ENCODE results near the gene PSME2.
A peak's percentile ranks its signal among the peaks of the same experiment; 100 is the strongest.

Gene PSME2

DNA sequence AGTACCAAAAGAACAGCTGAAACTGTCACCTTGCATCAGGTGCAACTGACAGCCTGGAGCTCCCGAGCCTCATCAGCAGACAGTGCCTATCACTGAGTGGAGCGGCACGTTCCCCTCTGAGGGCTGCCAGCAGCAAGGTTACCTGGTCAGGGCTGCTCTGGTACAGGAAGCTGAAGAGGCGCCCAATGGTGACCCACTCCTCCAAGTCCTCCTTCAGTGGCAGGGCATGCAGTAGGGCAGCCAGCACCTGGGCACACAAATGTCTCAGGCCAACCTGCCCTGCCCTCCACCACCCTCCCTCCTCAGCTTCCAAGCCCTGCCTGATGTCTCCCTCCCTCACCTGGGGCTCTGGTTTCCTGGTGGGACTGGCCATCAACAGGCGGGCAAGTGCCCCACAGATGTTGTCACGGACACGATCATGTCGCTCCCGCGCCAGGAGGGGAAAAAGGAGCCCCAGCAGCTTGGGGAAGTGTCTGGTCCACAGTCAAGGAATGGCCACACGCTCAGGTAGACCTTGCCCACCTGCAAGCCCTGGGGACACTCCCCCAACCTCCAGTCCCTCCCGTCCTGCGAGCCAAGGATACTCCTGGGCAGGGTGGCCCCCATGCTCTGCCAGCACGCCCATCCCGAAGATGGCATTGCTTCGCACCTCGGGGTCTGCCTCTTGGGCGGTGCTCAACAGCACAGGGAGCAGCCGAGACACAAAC lies 35.1 kb upstream of the PSME2 start:
- no peak overlapping the region for H3K4me3 ChIP-seq (ENCODE audit: low read length)
- no peak for DNase-seq (ENCODE audit: low read depth, low spot score)

DNA sequence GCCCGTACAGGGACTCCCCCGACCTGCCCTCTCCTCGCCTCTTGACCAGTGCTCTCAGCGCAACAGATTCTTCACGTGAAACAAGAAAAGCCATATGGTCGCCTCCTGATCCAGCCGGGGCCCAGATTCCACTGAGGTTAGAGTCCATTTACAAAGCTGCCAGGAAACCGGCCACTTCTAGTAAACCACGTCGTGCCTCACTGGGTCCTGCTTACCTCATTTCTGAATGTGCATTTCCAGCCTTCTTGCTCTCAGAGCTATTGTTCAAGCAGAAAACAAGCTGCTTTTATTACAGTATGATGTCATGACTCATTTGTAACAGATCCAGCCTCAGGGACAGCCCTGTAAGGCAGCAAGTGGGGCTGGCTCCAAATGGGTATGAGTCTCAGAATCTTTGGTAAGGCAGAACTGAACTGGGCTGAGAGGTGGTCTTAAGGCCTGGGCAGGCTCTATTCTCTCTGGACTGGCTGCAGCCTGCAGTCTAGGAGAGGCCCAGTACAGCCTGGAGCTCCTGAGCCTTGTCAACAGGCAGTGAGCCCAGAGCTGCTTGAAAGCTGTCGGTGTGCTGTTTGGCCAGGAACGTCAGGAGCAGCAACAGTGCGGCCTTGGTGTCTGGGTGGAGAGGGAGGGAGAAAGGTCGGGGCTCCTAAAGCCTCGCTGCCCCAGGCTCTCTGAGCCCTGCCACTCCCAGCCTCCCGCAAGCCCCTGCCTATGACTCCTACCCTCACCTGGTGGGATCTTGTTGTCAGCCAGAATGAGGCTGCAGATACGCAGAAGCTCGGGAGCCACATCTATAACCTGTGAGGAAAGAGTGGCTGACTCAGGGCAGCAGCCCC lies 33.8 kb upstream of the PSME2 start:
- no peak for DNase-seq (ENCODE audit: low read depth, low spot score)
- no peak overlapping the region for H3K4me3 ChIP-seq (ENCODE audit: low read length)

DNA sequence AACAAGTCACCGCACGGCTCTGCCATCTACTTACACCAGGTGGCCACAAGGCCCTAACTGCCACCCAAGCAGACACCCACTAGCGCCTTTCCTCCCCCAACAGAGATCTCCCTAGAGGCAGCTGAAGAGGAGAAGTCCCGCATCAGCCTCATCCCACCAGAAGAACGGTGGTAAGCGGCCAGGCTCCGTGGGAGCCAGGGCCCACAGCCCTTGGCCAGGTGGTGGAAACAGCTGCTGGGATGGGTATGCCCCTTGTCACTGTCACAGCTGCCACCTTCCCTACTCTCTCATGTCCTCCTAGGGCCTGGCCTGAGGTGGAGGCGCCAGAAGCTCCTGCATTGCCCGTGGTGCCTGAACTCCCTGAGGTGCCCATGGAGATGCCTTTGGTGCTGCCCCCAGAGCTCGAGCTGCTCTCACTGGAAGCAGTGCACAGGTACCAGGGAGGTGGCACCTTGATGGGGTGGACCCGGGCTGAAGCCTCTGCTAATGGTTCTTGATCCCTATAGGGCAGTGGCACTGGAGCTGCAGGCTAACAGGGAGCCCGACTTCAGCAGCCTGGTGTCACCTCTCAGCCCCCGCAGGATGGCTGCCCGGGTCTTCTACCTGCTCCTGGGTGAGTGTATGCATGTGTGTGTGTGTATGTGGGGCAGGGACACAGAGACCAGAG lies 33.0 kb upstream of the PSME2 start:
- H3K4me3 ChIP-seq (ENCODE audit: low read length): no peak overlapping the region
- no peak for DNase-seq (ENCODE audit: low read depth, low spot score)

DNA sequence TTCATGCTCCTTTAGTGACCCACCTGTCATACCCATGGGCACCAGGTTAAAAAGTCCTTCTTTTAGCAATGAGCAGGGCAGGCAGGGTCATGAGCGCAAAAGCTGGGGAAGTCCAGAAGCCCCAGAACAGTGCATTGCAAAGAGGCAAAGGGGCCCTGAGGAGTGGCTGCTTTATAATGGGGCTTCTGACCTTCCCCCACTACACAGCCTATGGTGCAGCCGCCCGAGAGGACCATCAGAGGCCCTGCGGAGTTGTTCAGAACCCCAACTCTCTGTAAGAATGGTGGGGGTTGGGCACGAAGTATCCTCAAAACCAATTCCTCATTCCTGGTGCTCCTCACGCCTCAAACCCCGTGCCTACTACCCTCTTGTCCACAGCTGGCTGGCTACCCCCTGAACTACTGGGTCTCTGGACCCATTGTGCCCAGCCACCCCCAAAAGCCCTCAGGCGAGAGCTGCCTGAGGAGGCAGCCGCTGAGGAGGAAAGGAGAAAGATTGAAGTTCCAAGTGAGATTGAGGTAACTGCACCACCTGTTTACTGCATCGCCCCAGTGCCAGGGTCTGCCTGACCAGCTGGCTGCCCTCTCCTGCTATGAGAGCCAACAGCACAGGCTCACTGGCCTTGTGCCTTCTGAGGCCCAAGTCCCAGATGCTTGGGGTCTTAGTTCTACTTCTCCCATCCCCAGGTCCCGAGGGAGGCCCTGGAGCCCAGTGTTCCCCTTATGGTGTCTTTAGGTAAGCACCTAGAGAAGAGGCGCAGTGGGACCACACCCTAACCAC lies 32.2 kb upstream of the PSME2 start:
- no peak overlapping the region for H3K4me3 ChIP-seq (ENCODE audit: low read length)
- DNase-seq (ENCODE audit: low read depth, low spot score): no peak

DNA sequence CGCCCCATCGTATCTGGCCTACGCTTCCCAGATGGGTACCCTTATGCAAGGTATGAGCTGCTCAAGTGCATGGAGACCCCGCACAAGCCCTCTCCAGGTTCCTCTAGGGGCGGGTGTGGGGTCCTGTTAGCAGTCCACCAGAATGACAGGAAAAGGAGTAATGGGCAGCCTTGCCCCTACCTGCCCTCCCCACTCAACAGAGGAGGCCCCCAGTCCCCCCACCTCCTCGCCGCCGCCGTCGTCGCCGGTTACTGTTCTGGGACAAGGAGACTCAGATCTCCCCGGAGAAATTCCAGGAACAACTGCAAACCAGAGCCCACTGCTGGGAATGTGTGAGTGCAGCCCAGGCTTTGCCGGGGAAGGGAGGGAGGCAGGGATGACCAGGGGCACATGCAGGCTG lies 31.5 kb upstream of the PSME2 start:
- H3K4me3 ChIP-seq (ENCODE audit: low read length): no peak overlapping the region
- no peak for DNase-seq (ENCODE audit: low read depth, low spot score)

DNA sequence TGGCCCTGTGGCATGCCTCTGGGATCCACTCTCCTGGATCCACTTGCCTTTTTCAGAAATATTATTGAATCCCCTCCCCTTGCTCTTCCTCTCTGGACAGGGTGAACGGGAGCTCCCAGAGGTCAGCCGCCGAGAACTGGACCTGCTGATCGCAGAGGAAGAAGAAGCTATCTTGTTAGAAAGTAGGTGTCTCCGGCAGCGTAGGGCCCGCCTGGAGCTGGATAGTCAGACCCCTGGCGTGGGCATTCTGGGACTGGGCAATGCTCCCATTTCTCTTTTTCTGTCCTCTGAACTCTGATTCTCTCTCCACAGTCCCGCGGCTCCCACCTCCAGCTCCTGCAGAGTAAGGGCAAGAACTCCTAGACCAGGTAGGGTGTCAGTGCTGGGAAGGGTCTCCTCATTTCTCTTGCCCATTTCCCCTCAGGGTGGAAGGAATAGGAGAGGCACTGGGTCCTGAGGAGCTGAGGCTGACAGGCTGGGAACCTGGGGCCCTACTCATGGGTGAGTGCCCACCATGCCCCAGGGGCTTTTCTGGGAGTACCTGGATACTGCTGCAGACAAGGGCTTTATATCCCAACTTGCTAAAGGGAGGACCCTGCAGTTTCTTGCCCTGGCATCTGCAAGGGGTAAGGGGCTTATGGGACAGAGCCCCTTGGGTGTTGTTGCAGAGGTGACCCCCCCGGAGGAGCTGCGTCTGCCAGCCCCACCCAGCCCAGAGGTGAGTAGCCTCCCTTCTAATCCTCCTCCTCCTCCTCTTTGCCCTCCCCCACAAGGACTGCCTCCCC lies 30.8 kb upstream of the PSME2 start:
- DNase-seq (ENCODE audit: low read depth, low spot score): no peak
- no peak overlapping the region for H3K4me3 ChIP-seq (ENCODE audit: low read length)

DNA sequence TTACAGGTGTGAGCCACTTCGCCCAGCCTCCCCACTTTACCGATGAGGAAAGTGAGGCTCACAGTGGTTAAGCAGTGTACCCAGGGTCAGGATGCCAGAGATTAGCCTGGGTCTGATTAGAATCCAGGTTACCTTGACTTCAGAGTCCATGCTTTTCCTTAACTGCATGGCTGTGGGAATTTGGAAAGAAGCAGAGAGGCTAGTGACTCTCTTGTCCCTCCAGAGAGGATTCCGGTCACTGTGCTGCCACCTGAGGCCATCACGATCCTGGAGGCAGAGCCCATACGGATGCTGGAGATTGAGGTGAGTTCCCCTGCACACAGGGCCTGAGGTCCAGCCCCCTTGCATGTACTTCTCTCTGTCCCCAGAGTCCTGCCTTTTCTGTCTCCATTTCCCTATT lies 30.2 kb upstream of the PSME2 start:
- no peak for DNase-seq (ENCODE audit: low read depth, low spot score)
- H3K4me3 ChIP-seq (ENCODE audit: low read length): no peak overlapping the region

DNA sequence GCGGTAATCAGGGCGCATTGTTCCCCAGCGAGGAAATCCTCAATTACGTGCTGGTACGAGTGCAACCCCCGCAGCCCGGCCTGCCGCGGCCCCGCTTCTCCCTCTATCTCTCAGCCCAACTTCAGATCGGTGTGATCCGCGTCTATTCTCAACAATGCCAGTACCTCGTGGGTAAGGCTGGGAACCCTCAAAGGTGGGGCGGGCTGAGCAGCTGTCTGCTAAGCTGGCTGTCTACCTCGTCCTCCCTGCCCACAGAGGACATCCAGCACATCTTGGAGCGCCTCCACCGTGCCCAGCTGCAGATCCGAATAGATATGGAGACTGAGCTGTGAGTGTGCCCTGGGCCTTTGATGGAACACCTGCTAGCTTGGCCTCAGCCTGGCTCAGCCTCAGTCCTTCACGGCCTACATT lies 26.5 kb upstream of the PSME2 start:
- no peak for DNase-seq (ENCODE audit: low read depth, low spot score)

DNA sequence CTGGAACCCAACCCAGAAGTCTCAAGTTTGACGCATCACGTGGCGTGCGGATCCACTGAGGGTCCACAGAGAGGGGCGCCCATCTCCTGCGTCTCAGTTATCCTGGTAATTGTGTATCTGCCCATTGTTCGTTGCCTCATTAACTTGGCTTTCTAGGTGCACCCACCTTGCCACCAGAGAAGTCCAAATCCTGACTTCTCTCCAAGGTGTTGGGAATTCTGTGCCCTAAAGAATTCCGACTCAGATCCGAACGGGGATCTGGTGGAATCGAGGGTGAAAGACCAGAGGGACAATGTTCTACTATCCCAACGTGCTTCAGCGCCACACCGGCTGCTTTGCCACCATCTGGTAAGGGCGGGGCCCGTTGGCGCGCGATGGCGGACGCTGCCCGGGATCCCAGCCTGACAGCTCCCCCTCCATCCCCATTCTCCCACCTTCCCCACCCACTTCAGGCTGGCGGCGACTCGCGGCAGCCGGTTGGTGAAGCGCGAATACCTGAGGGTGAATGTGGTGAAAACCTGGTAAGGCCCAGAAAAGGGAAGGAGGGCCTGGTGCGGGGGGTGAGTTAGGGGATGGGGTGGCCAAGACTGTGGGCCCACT lies 26.0 kb upstream of the PSME2 start:
- no peak for DNase-seq (ENCODE audit: low read depth, low spot score)
- no peak overlapping the region for H3K4me3 ChIP-seq (ENCODE audit: low read length)

More for the DNA sequence above, 26.5 kb upstream of the PSME2 start:
- H3K4me3 ChIP-seq (ENCODE audit: low read length): no peak overlapping the region

DNA sequence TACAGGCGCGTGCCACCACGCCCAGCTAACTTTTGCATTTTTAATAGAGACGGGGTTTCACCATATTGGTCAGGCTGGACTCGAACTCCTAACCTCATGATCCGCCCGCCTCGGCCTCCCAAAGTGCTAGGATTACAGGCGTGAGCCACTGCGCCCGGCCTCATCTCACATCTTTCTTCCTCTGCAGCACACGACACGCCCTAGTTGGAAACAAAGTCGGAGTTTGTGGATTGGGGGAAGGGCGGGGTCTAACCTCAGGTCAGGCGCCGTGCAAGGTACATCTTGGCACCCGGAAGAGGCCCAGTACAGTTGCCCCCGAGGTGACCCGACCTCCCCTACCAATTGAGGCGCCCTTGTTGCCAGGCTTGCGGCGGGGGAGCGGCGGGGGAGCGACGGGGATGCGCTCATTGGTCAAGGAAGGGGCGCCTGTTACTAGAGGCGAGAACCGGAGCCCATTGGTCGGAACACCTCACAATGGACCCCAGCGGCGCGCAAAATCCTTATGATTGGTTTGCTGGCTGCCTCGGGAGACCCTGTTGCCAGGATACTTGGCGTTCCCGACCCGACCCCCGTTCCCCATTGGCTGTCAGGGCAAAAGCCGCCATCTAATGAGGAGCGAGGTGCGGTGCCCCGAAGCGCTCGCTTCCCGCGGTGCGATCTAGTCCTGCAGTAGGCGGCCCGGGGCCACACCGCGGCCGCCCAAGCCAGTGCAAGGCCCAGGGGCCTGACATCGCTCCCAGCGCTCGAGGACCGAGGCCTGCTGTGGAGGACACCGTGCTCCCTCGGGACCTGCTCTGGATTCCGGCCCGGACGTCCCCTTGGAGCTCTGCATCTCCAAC lies 25.2 kb upstream of the PSME2 start, which contains the start of gene REC8:
Gene REC8, plus strand, starts transcription at position 659 of the 839 bp plus-strand sequence. CDS start 473 bp downstream, outside the sequence.
- DNase-seq (ENCODE audit: low read depth, low spot score): no peak
- no peak within 1 kb of the TSS for H3K4me3 ChIP-seq (ENCODE audit: low read length)

DNA sequence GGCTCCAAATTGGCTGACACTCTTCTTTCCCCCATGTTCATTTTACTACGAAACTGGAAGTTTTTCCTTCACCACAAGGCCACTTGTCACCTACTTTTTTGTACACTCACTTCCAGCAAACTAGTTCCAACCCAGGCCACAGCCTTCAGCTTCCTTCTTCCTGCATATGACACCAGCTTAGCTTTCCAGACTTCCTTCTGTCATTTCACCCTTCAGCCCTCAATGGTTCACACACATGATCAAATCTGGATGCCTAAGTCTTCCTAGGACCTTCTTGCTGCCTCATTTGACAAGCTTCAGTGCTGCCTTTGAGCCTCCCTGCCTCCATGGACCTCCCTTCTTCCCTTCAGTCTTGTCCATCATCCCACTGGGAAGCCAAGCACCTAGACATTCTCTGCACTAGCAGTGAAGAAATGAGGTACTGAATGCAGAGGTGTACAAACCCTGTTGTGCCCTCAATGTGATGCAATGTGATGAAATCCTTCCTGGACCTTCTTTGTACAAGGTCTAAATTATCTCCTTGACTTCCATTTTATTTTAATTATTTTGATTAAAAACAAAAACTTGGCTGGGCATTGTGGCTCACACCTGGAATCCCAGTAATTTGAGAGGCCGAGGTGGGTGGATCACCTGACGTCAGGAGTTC lies 21.2 kb upstream of the PSME2 start:
- no peak for DNase-seq (ENCODE audit: low read depth, low spot score)
- no peak overlapping the region for H3K4me3 ChIP-seq (ENCODE audit: low read length)

DNA sequence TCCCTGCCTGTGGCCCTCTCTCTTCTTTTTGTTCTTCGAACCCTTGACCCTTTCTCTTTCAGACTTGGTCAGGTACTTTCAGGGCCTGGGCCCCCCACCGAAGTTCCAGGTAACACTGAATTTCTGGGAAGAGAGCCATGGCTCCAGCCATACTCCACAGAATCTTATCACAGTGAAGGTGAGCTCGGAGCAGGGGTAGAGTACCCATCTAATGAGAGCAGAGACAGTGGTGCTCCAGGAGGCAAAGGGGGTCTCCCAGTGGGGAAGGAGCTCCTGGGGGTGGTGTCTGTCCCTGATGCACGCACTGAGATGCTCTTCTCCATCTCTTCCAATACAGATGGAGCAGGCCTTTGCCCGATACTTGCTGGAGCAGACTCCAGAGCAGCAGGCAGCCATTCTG lies 19.4 kb upstream of the PSME2 start:
- H3K4me3 ChIP-seq (ENCODE audit: low read length): no peak overlapping the region
- no peak for DNase-seq (ENCODE audit: low read depth, low spot score)

DNA sequence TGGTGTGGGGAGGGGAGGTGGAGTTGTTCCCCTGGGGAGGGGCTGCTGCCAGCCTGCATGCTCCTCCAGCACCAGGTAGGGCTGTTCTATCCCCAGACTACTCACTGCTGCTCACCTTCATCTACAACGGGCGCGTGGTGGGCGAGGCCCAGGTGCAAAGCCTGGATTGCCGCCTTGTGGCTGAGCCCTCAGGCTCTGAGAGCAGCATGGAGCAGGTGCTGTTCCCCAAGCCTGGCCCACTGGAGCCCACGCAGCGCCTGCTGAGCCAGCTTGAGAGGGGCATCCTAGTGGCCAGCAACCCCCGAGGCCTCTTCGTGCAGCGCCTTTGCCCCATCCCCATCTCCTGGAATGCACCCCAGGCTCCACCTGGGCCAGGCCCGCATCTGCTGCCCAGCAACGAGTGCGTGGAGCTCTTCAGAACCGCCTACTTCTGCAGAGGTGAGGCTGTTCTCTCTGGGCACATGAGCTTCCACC lies 18.1 kb upstream of the PSME2 start:
- H3K4me3 ChIP-seq (ENCODE audit: low read length): no peak overlapping the region
- DNase-seq (ENCODE audit: low read depth, low spot score): no peak

DNA sequence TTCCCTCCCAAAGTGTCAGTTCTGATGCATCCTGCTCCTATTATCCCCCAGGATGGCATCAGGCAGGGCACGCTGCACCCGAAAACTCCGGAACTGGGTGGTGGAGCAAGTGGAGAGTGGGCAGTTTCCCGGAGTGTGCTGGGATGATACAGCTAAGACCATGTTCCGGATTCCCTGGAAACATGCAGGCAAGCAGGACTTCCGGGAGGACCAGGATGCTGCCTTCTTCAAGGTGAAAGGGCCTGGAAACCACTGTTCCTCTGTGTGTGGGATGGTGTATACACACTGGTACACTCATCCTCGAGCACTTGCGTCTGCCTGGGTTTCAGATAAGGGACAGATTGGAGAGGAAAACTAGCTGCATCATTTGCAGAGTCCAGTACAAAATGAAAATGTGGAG lies 15.7 kb upstream of the PSME2 start:
- no peak overlapping the region for H3K4me3 ChIP-seq (ENCODE audit: low read length)
- DNase-seq (ENCODE audit: low read depth, low spot score): no peak

DNA sequence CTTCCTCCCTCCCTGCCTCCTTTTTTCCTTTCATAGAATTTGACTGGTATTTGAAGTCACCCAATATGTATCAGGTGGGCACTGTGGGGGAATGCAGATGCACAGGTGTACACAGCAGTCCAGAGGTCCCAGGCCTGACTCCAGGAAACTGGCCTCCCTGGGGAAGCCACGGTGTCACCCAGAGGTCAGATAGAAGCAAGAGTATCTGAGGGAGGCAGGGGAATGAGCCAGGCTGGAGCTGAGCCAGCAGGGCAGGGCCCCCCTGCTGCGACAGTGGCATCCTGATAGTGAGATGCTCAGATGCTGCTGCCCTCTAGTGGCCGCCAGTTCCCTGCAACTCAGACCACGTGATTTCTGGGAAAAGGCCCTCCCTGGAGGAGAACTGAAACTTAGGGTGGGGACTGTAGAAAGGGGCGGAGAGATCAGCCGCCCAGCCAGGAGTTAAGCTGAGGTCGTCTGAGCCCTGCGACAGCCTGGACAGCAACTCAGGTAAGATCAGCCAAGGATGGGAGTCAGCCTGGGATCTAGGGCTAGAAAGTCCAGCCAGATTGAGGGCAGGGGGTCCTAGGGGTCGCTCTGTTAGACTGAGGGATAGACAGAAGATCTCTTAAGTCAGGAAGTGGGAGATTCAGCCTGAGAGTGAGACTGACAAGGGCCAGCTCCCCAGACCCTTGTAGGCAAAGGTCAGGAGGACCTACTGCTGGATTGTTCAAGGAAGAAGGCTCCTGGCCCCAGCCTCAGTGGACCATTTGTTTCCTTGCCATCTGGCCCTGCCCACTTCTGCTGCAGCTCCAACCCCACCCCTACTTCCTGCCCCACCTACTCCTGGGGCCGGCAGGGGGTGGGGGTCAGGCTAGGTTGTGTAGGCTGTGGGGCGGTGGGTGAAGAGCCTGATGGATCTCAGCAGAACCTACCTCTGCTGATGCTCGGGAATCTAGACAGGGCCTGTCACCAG lies 14.7 kb upstream of the PSME2 start, which contains the start of gene IRF9:
Gene IRF9, plus strand, starts transcription at position 416 of the 955 bp plus-strand sequence. CDS start 880 bp downstream, outside the sequence.
- peak within 1 kb of the TSS; percentile 67 for H3K4me3 ChIP-seq (ENCODE audit: low read length)
- peak; percentile 93 for DNase-seq (ENCODE audit: low read depth, low spot score)

DNA sequence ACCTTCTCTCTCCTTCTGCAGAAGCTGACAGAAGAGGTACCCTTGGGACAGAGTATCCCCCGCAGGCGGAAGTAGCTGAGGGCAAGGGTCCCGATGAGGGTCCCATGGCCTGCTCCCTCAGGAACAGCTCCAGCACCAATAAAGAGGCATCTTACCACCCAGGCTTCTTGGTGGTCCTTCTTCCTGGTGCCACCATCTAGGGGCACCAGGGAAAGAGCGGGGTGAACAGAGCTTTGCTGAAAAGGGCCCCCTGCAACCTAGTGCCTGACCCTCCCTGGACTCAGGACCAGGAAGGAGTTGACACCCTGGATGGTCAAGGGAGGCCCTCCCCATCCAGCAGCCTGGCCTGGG lies 14.1 kb upstream of the PSME2 start:
- no peak for DNase-seq (ENCODE audit: low read depth, low spot score)
- H3K4me3 ChIP-seq (ENCODE audit: low read length): no peak overlapping the region

All from Jurkat, Clone E6-1 (cell line).